Measurements from ENCODE around the gene TBC1D8. TPM values are rescaled to one million over a fixed set of nuclear protein-coding genes. Genes with fewer than 3 reads are reported as not detected.
A peak's percentile ranks its signal among the peaks of the same experiment; 100 is the strongest.

The TBC1D8 gene
- total and polyA plus RNA-seq, 9 of the 15 experiments (the other 6 are each of a cell fraction or from before 2014, with no cell fraction given): 0.36 to 1.3 (median 0.82) TPM

DNA sequence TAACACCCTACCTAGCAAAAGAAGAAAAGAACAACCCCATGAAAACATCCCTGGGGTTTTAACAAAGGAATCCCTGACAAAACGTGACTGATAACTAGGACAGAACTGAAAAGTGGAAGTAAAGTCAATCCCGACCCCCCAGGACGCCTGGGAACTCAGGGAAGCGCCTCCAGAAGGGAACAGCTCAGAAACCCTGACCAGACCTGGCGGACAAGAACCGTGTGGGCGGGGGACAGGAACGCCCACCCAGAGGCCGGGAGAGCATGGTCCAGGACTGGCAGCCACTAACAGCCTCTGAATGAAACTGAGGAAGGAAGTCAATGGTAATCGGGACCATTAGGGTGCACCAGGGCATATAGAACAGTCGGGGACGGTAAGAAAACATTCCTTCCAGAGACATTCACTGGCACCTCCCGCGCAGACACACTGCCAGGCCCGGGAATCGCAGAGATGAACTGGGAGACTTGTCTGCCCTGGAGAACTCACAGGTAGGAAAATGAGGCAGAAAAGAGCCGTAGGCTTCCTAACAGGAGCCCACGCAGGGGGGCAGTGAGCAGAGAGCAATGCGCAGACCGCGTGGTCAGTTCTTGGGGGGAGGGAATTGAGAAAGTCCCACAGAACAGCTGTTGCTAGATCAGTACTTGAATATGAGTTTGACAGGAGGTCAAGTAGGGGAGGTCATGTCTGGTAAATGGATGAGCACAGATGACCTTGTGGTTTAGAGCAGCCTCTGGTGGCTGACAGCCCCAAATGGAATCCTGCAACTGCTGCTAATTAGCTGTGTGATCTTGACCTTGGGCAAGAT, 1.3 kb upstream of the TBC1D8 start:
- Histone ChIP-seq H3K9ac (ENCODE audit: insufficient read depth in 1 of 2, low read depth in 2 of 2, low read length in 2 of 2) (no peak overlapping the region), H3K9me1 (ENCODE audit: control insufficient read depth, insufficient read depth, low read length) (no peaks in the 10 kb centered on the region), H2AFZ (ENCODE audit: low read depth, low read length) (peak overlapping the region; percentile 96), H3K27ac (ENCODE audit: extremely low read depth, low read depth, low read length) (no peak overlapping the region), H3K27me3 (ENCODE audit: control insufficient read depth in 2 of 2, insufficient read depth in 2 of 2, low read length in 2 of 2) (peaks cover 30 to 61% of the 10 kb centered on the region in 2 experiments), H3K4me1 (replicated peaks in 1 of 2; ENCODE audit: control insufficient read depth in 2 of 2, insufficient read depth in 2 of 2, low read length in 2 of 2) (peaks cover 2 to 15% of the 10 kb centered on the region in 2 experiments; a peak in 4 of 5 replicates), H3K4me2 (ENCODE audit: insufficient read depth, low read length) (no peak overlapping the region; the same call in 1 of the 2 replicates), H3K9me3 (replicated peaks; ENCODE audit: control insufficient read depth, insufficient read depth, low read depth, low read length) (no peaks in the 10 kb centered on the region), H3K79me2 (ENCODE audit: control insufficient read depth, insufficient read depth, low read length) (no peaks in the 10 kb centered on the region), H3K4me3 (no peak overlapping the region), H4K20me1 (replicated peaks; ENCODE audit: control insufficient read depth, insufficient read depth, low read length) (no peaks in the 10 kb centered on the region), H3K36me3 (ENCODE audit: control insufficient read depth, insufficient read depth, low read length) (no peaks in the 10 kb centered on the region)
- intact Hi-C loops (cut with micrococcal nuclease): loop anchor here (2.0 to 5.0 kb wide), 3 partner anchors 100 to 140 kb away; partner anchors contain the start of gene CNOT11
- 56% methylated on average over 21 of the region's 21 CpGs for WGBS (ENCODE audit: insufficient coverage, low coverage, missing lambda C conversion rate)
- BruUV-seq (replicated peaks): no TSS peak
- ATAC-seq: peak; percentile 59
- POLR2A ChIA-PET: interaction anchor here (1.0 kb wide), 1 partner anchor 122 kb away, joined by 3 read pairs; no protein-coding TSS in a partner anchor
- in situ Hi-C loops (cut with MboI): no loop called here
- DNase-seq (ENCODE audit: extremely low read depth in 1 of 4, low spot score in 3 of 4): peak in 2 of 4 experiments; percentile 37 to 56
- FAIRE-seq: peak; percentile 82
- CTCF ChIA-PET (ENCODE audit: low intra/inter-chr PET ratio): interaction anchor here (1.2 to 3.5 kb wide), 2 partner anchors 116 to 139 kb away, joined by 4 to 17 read pairs; no protein-coding TSS in a partner anchor
- TF ChIP-seq STAT5B (CRISPR knock-in tag; IDR thresholded peaks at IDR 0.05) (no peak), ZNF584 (CRISPR knock-in tag; IDR thresholded peaks at IDR 0.05; ENCODE audit: low read depth) (no peak), ZBTB7A (IDR thresholded peaks at IDR 0.05; ENCODE audit: borderline replicate concordance, control insufficient read depth, low read depth, low read length) (0 out of 2 replicates have a peak, but pooled peaks have one; percentile 9), ZNF444 (CRISPR knock-in tag; IDR thresholded peaks at IDR 0.05) (no peak), CHD4 (IDR thresholded peaks at IDR 0.05; ENCODE audit: insufficient read depth, insufficient replicate concordance, low read depth, low read length, poor library complexity, severe bottlenecking) (no peak), DACH1 (IDR thresholded peaks at IDR 0.05; ENCODE audit: partially characterized antibody) (peak; percentile 67), NRF1 (conservative IDR thresholded peaks at IDR 0.05 in 1 of 2, IDR thresholded peaks at IDR 0.05 in 1 of 2) (no peak), MCM2 (IDR thresholded peaks at IDR 0.05; ENCODE audit: low read depth) (no peak), MTF1 (CRISPR knock-in tag; IDR thresholded peaks at IDR 0.05; ENCODE audit: borderline replicate concordance) (no peak), NCOA4 (IDR thresholded peaks at IDR 0.05; ENCODE audit: partially characterized antibody) (no peak), CBFA2T3 (IDR thresholded peaks at IDR 0.05) (peak; percentile 28; the same call in 1 of the 2 replicates), RAD21 (CRISPR knock-in tag; conservative IDR thresholded peaks at IDR 0.05 in 1 of 2, IDR thresholded peaks at IDR 0.05 in 1 of 2) (peak; percentile 67 to 79)
- TF ChIP-seq, protein P1, sequence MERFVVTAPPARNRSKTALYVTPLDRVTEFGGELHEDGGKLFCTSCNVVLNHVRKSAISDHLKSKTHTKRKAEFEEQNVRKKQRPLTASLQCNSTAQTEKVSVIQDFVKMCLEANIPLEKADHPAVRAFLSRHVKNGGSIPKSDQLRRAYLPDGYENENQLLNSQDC (CRISPR knock-in tag; IDR thresholded peaks at IDR 0.05): no peak

Data from K562 (cell line).